Fibroblast of villous mesenchyme (primary cell): ENCODE results near the gene COPS9. TPM values are rescaled to one million over a fixed set of nuclear protein-coding genes. Genes with fewer than 3 reads are reported as not detected.

Experiments used
- DNase-seq: peaks from one replicate; pipeline ENCODE4 v3.0.0-alpha.2; 2010; ENCODE audit warnings: low read depth
- H3K4me3 ChIP-seq: 2 replicates; pipeline ENCODE4 v1.5.1; 2011; ENCODE audit warnings: low read depth, mild to moderate bottlenecking, low read length
- total RNA-seq: library from RNA; depleted of rRNA; stranded (reverse); fragments of >200 nt; gene quantifications from 2 replicates; pipeline ENCODE4 v1.2.3, GENCODE V29; 2012
- TF ChIP-seq, protein P1 (sequence below): IDR thresholded peaks from 2 replicates; pipeline ENCODE4 v1.5.1; 2012; ENCODE audit warnings: low read depth, mild to moderate bottlenecking, low read length; ENCODE audit not compliant: insufficient read depth

COPS9 gene
- total RNA-seq, 1 donor = 102 TPM

- no peak for DNase-seq
- H3K4me3 ChIP-seq = no peak overlapping the region
- TF ChIP-seq, protein P1, sequence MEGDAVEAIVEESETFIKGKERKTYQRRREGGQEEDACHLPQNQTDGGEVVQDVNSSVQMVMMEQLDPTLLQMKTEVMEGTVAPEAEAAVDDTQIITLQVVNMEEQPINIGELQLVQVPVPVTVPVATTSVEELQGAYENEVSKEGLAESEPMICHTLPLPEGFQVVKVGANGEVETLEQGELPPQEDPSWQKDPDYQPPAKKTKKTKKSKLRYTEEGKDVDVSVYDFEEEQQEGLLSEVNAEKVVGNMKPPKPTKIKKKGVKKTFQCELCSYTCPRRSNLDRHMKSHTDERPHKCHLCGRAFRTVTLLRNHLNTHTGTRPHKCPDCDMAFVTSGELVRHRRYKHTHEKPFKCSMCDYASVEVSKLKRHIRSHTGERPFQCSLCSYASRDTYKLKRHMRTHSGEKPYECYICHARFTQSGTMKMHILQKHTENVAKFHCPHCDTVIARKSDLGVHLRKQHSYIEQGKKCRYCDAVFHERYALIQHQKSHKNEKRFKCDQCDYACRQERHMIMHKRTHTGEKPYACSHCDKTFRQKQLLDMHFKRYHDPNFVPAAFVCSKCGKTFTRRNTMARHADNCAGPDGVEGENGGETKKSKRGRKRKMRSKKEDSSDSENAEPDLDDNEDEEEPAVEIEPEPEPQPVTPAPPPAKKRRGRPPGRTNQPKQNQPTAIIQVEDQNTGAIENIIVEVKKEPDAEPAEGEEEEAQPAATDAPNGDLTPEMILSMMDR = no peak
These were observed 44.0 kb upstream of the COPS9 start for GRCh38 chr2:240179941-240180666.

GRCh38 chr2:240179186-240179815 lies 43.2 kb upstream of the COPS9 start:
- DNase-seq = no peak
- no peak overlapping the region for H3K4me3 ChIP-seq
- TF ChIP-seq, protein P1 = no peak

DNA sequence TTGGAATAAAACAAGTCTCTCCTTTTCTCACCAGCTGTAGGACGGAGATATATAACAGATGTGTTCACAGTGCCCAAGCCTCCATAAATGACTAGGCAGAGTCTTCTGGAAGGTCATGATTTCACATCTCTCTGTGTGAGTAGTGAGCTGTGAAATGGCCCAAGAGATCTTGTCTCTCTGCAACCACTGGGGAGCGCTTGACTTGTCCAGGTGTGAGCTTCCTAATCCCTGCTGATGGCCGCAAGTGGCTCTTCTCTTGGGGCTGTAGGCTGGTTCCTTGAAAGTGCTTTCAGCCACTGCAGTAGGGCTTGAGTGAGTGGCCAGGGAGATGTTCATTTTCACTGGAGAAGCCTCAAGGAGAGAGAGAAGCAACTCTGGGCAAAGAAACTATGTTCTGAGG lies 42.5 kb upstream of the COPS9 start:
- DNase-seq = no peak
- TF ChIP-seq, protein P1 = no peak
- H3K4me3 ChIP-seq = no peak overlapping the region

- TF ChIP-seq, protein P1 = no peak
- DNase-seq = no peak
- H3K4me3 ChIP-seq = no peak overlapping the region
These were observed 38.4 kb upstream of the COPS9 start for GRCh38 chr2:240174496-240174895.

DNA sequence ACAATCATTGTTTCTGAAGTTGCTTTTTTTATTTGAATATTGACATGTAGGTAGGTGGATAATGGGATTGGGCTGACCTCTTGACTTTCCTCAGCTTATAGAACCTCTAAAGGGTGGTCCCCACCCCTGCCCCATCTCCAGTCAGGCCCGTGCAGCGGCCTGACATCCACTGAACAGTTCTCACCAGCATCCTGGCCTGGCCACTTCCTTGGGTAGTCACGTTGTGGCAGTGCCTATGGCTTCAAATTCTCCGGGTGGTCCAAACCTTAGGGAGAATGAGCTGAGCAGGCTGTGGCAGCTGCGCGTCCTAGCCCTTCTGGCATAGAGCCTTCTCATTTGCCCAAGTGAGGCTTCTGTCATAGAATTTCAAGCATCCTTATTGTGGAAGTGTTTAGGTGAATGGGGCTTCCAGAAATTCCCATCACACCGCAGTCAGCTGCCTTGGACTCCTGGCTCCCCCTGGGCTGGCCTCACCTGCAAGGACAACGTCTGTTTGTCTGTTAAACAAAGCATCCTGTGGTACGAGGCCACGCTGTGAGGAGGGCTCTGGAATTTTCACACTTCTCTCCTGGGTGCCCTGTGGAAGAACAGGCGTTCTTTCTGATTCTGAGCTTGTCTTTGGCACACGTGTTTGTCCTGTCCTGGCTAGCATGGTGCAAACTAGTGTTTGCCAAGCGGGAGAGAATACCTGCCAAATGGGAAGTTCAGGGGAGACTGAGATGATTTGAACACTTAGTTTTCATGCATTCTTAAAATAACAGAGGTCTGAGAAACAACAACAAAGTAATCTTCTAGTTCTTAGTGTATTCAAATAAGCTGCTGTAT lies 36.2 kb upstream of the COPS9 start:
- no peak overlapping the region for H3K4me3 ChIP-seq
- TF ChIP-seq, protein P1 = no peak
- no peak for DNase-seq

DNA sequence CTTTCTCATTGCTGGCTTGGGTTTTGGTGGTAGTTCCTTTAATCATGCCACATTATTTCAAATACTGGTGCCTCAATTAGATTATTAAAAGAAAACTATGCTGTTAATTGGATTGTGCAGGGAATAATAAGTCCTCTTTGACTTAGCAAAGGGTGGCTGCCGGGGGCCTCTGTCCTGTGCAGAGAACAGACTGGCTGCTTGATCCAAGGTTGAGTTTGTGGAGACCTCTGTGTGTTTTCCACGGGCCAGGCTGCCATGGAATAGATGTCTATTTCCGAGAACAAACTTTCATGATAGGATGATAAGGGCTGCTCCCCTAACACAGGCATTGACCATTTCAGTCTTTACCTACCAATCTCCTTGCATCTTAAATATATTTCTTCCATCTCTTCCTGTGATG lies 34.8 kb upstream of the COPS9 start:
- H3K4me3 ChIP-seq = no peak overlapping the region
- TF ChIP-seq, protein P1 = no peak
- no peak for DNase-seq
